Lung (tissue), 12 donors: ENCODE measurements around the gene ANKRD33. TPM values are rescaled to one million over a fixed set of nuclear protein-coding genes. Genes with fewer than 3 reads are reported as not detected.

ENCODE experiments used
- ATAC-seq: fragments of 200-7000 bp; cut with Tn5 transposase; one replicate; pipeline ENCODE4 v1.9.1; 2020; ENCODE audit warnings: moderate number of reproducible peaks; ENCODE audit not compliant: insufficient read depth, low FRiP score
- DNase-seq, 3 donors: peaks; one replicate each; pipeline ENCODE4 v3.0.0-alpha.2; 2013 to 2017
- H3K27ac ChIP-seq, 2 donors: one replicate each; pipeline ENCODE4 v1.5.1; 2013; ENCODE audit warnings: mild to moderate bottlenecking in 2 of 2, moderate library complexity in 2 of 2, control low read depth in 1 of 2, inconsistent platforms in 1 of 2, low read depth in 1 of 2, low read length in 1 of 2
- H3K27me3 ChIP-seq, 3 donors: one replicate each; pipeline ENCODE4 v1.5.1; 2013; ENCODE audit warnings: low read length in 2 of 3; ENCODE audit not compliant: control insufficient read depth in 3 of 3, insufficient read depth in 3 of 3
- H3K36me3 ChIP-seq, 4 donors: one replicate each; pipeline ENCODE4 v1.5.1; 2013; ENCODE audit warnings: low read length in 4 of 4, mild to moderate bottlenecking in 1 of 4, moderate library complexity in 1 of 4; ENCODE audit not compliant: control insufficient read depth in 4 of 4, insufficient read depth in 4 of 4
- H3K4me1 ChIP-seq, 5 donors: one replicate each; pipeline ENCODE4 v1.5.1; 2013; ENCODE audit warnings: low read length in 5 of 5, mild to moderate bottlenecking in 2 of 5, moderate library complexity in 1 of 5; ENCODE audit not compliant: control insufficient read depth in 5 of 5, insufficient read depth in 5 of 5
- H3K4me3 ChIP-seq: one replicate; pipeline ENCODE4 v1.5.1; 2013; ENCODE audit warnings: mild to moderate bottlenecking, control low read depth, moderate library complexity
- H3K9ac ChIP-seq, 2 donors: one replicate each; pipeline ENCODE4 v1.5.1; 2013; ENCODE audit warnings: low read length in 2 of 2, control low read depth in 1 of 2; ENCODE audit not compliant: insufficient read depth in 1 of 2
- H3K9me3 ChIP-seq, 4 donors: one replicate each; pipeline ENCODE4 v1.5.1; 2013; ENCODE audit warnings: low read length in 3 of 4, mild to moderate bottlenecking in 1 of 4, moderate library complexity in 1 of 4; ENCODE audit not compliant: control insufficient read depth in 4 of 4, insufficient read depth in 3 of 4
- whole genome bisulfite sequencing, 2 donors: extraction: QIAGEN DNeasy Blood & Tissue Kit; methylation state at CpG; one replicate each; pipeline ENCODE4 v1.1.7; 2013; 5-methylcytosine and 5-hydroxymethylcytosine counted together
- polyA plus RNA-seq, 2 donors: library from polyadenylated mRNA; stranded (reverse); fragments of 200-250 nt; gene quantifications; one replicate each; pipeline ENCODE4 v1.2.1, GENCODE V29; 2013
- total RNA-seq, 2 donors: library from RNA; depleted of rRNA in 1 of 2; stranded (reverse); fragments of >200 nt in 1 of 2; gene quantifications; one replicate each; pipeline ENCODE4 v1.2.1, GENCODE V29; 2014 to 2021
- TF ChIP-seq, protein P1 (sequence below): IDR thresholded peaks from 2 replicates; pipeline ENCODE4 v1.5.1; 2012; ENCODE audit warnings: mild to moderate bottlenecking; ENCODE audit errors: control extremely low read depth, extremely low read depth
- donor health status: control.
- donor health status: control.
- donor health status: Bipolar disorder and iron deficiency.
- donor health status: healthy.
- donor health status: DM: yes; HTN: yes; CAD: no.

Gene ANKRD33
- total and polyA plus RNA-seq, 4 donors, result 0.14 to 0.50 (median 0.23) TPM

DNA sequence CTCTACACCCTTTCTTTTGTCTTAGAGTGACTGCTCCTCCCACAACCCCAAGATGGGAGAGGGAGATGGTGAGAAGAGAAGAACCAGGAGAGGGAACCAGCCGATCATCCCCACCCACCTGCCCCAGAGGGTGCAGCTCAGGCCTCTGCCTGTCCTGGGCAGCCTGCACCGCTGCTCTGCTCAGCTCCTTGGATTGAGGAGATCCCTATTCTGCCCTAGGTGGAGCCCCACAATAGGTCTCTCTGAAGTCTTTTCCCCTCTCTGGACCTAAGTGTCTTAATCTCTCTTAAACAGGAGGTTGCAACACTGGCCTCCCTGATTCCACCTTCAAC, 2.2 kb downstream of the ANKRD33 start:
- Histone ChIP-seq H3K9ac (no peak overlapping the region), H3K27me3 (no peaks in the 10 kb centered on the region), H3K4me1 (peaks cover 0 to 6% (median 4%) of the 10 kb centered on the region in 5 donors), H3K36me3 (no peaks in the 10 kb centered on the region), H3K9me3 (no peaks in the 10 kb centered on the region), H3K27ac (no peak overlapping the region), H3K4me3 (no peak overlapping the region)
- 83 to 97% methylated on average over 2 of the region's 2 CpGs for WGBS, 2 donors
- TF ChIP-seq, protein P1, sequence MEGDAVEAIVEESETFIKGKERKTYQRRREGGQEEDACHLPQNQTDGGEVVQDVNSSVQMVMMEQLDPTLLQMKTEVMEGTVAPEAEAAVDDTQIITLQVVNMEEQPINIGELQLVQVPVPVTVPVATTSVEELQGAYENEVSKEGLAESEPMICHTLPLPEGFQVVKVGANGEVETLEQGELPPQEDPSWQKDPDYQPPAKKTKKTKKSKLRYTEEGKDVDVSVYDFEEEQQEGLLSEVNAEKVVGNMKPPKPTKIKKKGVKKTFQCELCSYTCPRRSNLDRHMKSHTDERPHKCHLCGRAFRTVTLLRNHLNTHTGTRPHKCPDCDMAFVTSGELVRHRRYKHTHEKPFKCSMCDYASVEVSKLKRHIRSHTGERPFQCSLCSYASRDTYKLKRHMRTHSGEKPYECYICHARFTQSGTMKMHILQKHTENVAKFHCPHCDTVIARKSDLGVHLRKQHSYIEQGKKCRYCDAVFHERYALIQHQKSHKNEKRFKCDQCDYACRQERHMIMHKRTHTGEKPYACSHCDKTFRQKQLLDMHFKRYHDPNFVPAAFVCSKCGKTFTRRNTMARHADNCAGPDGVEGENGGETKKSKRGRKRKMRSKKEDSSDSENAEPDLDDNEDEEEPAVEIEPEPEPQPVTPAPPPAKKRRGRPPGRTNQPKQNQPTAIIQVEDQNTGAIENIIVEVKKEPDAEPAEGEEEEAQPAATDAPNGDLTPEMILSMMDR, result no peak
- DNase-seq (no peak), ATAC-seq (no peak)

DNA sequence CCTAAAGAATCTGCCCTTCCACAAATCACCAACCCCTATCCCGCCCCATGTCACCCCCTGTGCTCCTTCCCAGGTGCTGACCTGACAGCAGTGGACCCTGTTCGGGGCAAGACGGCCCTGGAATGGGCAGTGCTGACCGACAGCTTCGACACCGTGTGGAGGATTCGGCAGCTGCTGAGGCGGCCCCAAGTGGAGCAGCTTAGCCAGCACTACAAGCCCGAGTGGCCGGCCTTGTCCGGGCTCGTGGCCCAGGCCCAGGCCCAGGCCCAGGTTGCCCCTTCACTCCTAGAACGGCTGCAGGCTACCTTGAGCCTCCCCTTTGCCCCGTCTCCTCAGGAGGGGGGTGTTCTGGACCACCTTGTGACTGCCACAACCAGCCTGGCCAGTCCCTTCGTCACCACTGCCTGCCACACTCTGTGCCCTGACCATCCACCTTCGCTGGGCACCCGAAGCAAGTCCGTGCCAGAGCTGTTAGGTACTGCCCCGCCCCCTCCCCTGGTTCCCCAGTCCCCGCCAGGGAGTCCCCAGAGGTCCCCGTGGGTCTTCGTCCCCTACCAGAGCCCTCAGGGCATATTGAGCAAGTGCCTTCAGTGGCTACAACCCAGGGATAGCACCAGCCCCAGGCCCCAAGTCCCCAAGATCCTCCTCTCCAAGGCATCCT, 2.7 kb downstream of the ANKRD33 start:
- ATAC-seq (no peak), DNase-seq (no peak)
- Histone ChIP-seq H3K4me3 (no peak overlapping the region), H3K36me3 (no peaks in the 10 kb centered on the region), H3K27ac (no peak overlapping the region), H3K27me3 (no peaks in the 10 kb centered on the region), H3K9ac (no peak overlapping the region), H3K9me3 (no peaks in the 10 kb centered on the region), H3K4me1 (peaks cover 0 to 6% (median 4%) of the 10 kb centered on the region in 5 donors)
- WGBS, 2 donors, result 87 to 93% methylated on average over 22 of the region's 22 CpGs
- TF ChIP-seq, protein P1, result no peak

DNA sequence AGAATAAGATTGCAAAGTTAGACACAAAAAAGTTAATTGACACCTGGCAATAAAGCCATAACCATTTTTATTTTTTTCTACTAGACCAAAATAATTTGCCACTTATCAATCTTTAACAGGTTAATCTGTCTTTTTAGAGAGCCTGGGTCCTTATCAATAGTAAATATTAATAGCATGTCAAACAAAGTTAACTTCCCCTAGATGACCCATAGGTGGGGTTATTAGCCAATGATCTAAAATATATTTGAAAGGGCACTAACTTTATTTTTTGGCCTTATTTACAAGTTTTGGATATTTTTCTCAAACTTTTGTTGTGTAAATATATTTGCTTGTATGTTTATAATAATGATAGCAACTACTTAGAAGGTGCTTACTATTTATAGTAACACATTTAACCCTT, 3.9 kb downstream of the ANKRD33 start:
- Histone ChIP-seq H3K9me3 (no peaks in the 10 kb centered on the region), H3K4me1 (peaks cover 0 to 8% (median 0%) of the 10 kb centered on the region in 5 donors), H3K27ac (no peak overlapping the region), H3K27me3 (no peaks in the 10 kb centered on the region), H3K9ac (no peak overlapping the region), H3K36me3 (no peaks in the 10 kb centered on the region), H3K4me3 (no peak overlapping the region)
- TF ChIP-seq, protein P1, result peak; percentile 9
- DNase-seq (peak in 2 of 3 donors; percentile 26 to 29), ATAC-seq (no peak)

DNA sequence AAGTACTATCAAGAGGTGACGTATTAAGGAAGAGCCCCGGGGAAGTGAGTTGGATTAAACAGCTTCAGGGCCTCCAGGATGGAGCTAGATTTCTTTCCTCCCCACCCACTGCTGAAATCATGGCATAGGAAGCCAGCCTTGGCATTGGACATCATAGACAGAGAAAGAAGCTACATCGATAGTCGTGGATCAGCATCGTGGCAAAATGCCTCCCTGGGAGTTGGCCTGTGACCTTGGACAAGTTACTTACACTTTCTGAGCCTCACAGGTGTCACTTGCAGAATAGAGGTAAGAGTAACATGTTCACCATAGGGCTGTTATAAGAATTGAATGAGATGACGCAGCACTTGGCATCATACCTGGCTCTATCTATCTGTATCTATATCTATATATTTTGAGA, 5.9 kb downstream of the ANKRD33 start:
- TF ChIP-seq, protein P1, result no peak
- H3K27ac ChIP-seq, result peak overlapping the region in 1 of 2 donors; percentile 1
- H3K36me3 ChIP-seq, result no peaks in the 10 kb centered on the region
- WGBS, 2 donors, result 74 to 78% methylated on average over 6 of the region's 6 CpGs
- no peaks in the 10 kb centered on the region for H3K9me3 ChIP-seq
- H3K9ac ChIP-seq, result no peak overlapping the region
- peaks cover 0 to 8% (median 0%) of the 10 kb centered on the region in 5 donors for H3K4me1 ChIP-seq
- ATAC-seq (no peak), DNase-seq (no peak)
- H3K4me3 ChIP-seq, result no peak overlapping the region
- H3K27me3 ChIP-seq, result no peaks in the 10 kb centered on the region
